Gastrocnemius medialis (tissue), 4 donors: ENCODE results near the gene DMAP1. TPM values are rescaled to one million over a fixed set of nuclear protein-coding genes. Genes with fewer than 3 reads are reported as not detected.

Experiments
- ATAC-seq, 2 donors: fragments of 150-250 bp; one replicate each; pipeline ENCODE4 v1.9.1; 2016
- DNase-seq, 2 donors: peaks; one replicate each; pipeline ENCODE4 v3.0.0-alpha.2; 2019
- H3K27ac ChIP-seq, 4 donors: fragments of 200-600 bp; sonication (generic); 1 replicate in 1 of 4; 2 replicates in 3 of 4; pipeline ENCODE4 v1.5.1; 2016 to 2018; ENCODE audit warnings: mild to moderate bottlenecking in 2 of 4, moderate library complexity in 1 of 4
- H3K27me3 ChIP-seq, 3 donors: fragments of 200-600 bp; sonication (generic) in 2 of 3; 1 replicate in 1 of 3; 2 replicates in 2 of 3; pipeline versions ENCODE4 v1.5.1 to v1.6.0; 2016 to 2019; ENCODE audit warnings: mild to moderate bottlenecking in 1 of 3, moderate library complexity in 1 of 3
- H3K36me3 ChIP-seq, 2 donors: fragments of 200-600 bp; sonication (generic) in 1 of 2; one replicate each; pipeline ENCODE4 v1.5.1; 2017 to 2018
- H3K4me1 ChIP-seq, 2 donors: fragments of 200-600 bp; sonication (generic) in 1 of 2; one replicate each; pipeline ENCODE4 v1.5.1; 2016 to 2017; ENCODE audit warnings: mild to moderate bottlenecking in 2 of 2
- H3K4me3 ChIP-seq, 4 donors: fragments of 200-600 bp; sonication (generic) in 3 of 4; 1 replicate in 1 of 4; 2 replicates in 3 of 4; pipeline ENCODE4 v1.5.1; 2016 to 2019; ENCODE audit warnings: mild to moderate bottlenecking in 2 of 4
- H3K9me3 ChIP-seq, 3 donors: fragments of 200-600 bp; sonication (generic) in 2 of 3; 1 replicate in 1 of 3; 2 replicates in 2 of 3; pipeline ENCODE4 v1.5.1; 2016 to 2019
- POLR2A ChIP-seq, 2 donors: fragments of 450-650 bp; IDR thresholded peaks; one replicate each; pipeline ENCODE4 v1.6.1; 2017; ENCODE audit warnings: antibody characterized with exemption in 2 of 2, mild to moderate bottlenecking in 2 of 2, moderate library complexity in 2 of 2
- in situ Hi-C, 4 donors: fragments of 200-750 bp; cut with MboI; loops; one replicate each; pipeline versions ENCODE4 v1.15.0 to v1.8.0; 2017; ENCODE audit warnings: low sequenced_read_pairs in 4 of 4
- intact Hi-C: fragments of 100-400 bp; cut with DNase I; formaldehyde crosslinking; loops from one replicate; pipeline ENCODE4 v1.15.1; 2023; ENCODE audit warnings: low total_unique reads
- total RNA-seq, 4 donors: library from RNA; depleted of rRNA; stranded (reverse); fragments of >200 nt; gene quantifications; one replicate each; pipeline versions ENCODE4 v1.1.0 to v1.2.3, GENCODE V29; 2016
- TF ChIP-seq, protein P1 (sequence below), 5 experiments: fragments of 450-650 bp in 3 of 5; fragments of 200-600 bp in 2 of 5; sonication (generic) in 2 of 5; IDR thresholded peaks in 4 of 5; conservative IDR thresholded peaks in 1 of 5; 1 replicate in 4 of 5; 2 replicates in 1 of 5; pipeline ENCODE4 v1.5.1; 2016 to 2019; ENCODE audit warnings: antibody characterized with exemption in 5 of 5, mild to moderate bottlenecking in 3 of 5, moderate library complexity in 3 of 5

DMAP1 gene
- total RNA-seq, 4 donors from 2014 or later, result 24.9 to 42.2 (median 34.9) TPM

- DNase-seq, result no peak
- intact Hi-C loops, result no loop called here
- Histone ChIP-seq H3K27ac (no peak overlapping the region), H3K27me3 (no peaks in the 10 kb centered on the region), H3K4me3 (no peak overlapping the region), H3K36me3 (no peaks in the 10 kb centered on the region), H3K9me3 (no peaks in the 10 kb centered on the region), H3K4me1 (peaks cover 9 to 18% of the 10 kb centered on the region in 2 donors)
- TF ChIP-seq POLR2A (IDR thresholded peaks at IDR 0.05), result no peak
- TF ChIP-seq, protein P1, sequence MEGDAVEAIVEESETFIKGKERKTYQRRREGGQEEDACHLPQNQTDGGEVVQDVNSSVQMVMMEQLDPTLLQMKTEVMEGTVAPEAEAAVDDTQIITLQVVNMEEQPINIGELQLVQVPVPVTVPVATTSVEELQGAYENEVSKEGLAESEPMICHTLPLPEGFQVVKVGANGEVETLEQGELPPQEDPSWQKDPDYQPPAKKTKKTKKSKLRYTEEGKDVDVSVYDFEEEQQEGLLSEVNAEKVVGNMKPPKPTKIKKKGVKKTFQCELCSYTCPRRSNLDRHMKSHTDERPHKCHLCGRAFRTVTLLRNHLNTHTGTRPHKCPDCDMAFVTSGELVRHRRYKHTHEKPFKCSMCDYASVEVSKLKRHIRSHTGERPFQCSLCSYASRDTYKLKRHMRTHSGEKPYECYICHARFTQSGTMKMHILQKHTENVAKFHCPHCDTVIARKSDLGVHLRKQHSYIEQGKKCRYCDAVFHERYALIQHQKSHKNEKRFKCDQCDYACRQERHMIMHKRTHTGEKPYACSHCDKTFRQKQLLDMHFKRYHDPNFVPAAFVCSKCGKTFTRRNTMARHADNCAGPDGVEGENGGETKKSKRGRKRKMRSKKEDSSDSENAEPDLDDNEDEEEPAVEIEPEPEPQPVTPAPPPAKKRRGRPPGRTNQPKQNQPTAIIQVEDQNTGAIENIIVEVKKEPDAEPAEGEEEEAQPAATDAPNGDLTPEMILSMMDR (IDR thresholded peaks at IDR 0.05 in 4 of 5, conservative IDR thresholded peaks at IDR 0.05 in 1 of 5), result no peak
- in situ Hi-C loops, result no loop called here
- ATAC-seq, result no peak
Observed at GRCh38 chr1:44242746-44243145, 29.5 kb downstream of the DMAP1 start.

- DNase-seq, result no peak
- Histone ChIP-seq H3K9me3 (no peaks in the 10 kb centered on the region), H3K36me3 (no peaks in the 10 kb centered on the region), H3K27ac (no peak overlapping the region), H3K4me3 (no peak overlapping the region), H3K4me1 (peaks cover 9 to 18% of the 10 kb centered on the region in 2 donors), H3K27me3 (no peaks in the 10 kb centered on the region)
- no peak for ATAC-seq
- TF ChIP-seq POLR2A (IDR thresholded peaks at IDR 0.05), result no peak
- TF ChIP-seq, protein P1 (IDR thresholded peaks at IDR 0.05 in 4 of 5, conservative IDR thresholded peaks at IDR 0.05 in 1 of 5), result no peak
- intact Hi-C loops, result no loop called here
- in situ Hi-C loops, result no loop called here
Observed at GRCh38 chr1:44243782-44244495, 30.7 kb downstream of the DMAP1 start.

DNA sequence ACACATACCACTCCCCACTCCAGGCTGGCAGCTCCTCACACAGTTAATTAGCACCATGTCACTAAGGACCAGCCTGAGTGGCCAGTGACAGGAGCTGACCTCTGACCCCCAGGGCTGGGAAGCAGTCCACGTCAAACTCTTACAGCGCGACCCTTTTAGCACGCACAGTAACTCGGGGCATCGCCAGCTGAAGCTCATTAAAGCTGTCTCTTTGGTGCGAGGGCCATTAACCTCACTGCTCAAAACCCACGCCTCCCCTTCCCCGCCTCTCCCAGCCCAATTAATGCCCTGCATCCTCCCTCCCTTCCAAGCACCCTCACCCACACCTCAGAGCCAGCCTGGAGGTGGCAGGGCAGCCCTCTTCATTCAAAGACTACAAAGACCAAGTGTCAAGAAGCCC is 31.7 kb downstream of the DMAP1 start:
- no peak for ATAC-seq
- H3K4me1 ChIP-seq, result peaks cover 9 to 13% of the 10 kb centered on the region in 2 donors
- DNase-seq, result no peak
- H3K27ac ChIP-seq, result no peak overlapping the region
- H3K4me3 ChIP-seq, result no peak overlapping the region
- H3K27me3 ChIP-seq, result no peaks in the 10 kb centered on the region
- no peaks in the 10 kb centered on the region for H3K36me3 ChIP-seq
- in situ Hi-C loops, result no loop called here
- no peak for TF ChIP-seq POLR2A (IDR thresholded peaks at IDR 0.05)
- TF ChIP-seq, protein P1 (IDR thresholded peaks at IDR 0.05 in 4 of 5, conservative IDR thresholded peaks at IDR 0.05 in 1 of 5), result no peak
- intact Hi-C loops, result no loop called here
- no peaks in the 10 kb centered on the region for H3K9me3 ChIP-seq

DNA sequence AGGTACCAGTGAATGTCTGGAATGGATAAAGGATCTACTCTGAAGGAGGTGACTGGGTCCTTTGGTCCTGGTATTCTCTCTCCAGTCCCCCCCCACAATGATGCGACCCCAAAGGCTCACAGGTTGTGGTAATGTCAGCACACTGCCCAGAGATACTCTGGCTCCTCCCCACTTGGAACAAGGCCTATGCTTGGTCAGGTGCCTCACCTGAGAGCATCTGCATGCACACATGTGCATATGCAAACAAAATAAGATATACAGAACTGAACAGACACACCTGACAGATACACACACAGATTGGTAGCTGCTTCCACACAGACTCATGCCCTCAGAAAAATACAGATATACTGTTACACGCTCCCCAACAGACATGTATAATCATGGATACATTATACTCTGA is 33.5 kb downstream of the DMAP1 start:
- ATAC-seq (no peak), DNase-seq (no peak)
- Histone ChIP-seq H3K4me3 (no peak overlapping the region), H3K27me3 (no peaks in the 10 kb centered on the region), H3K4me1 (no peaks in the 10 kb centered on the region), H3K36me3 (no peaks in the 10 kb centered on the region), H3K9me3 (no peaks in the 10 kb centered on the region), H3K27ac (no peak overlapping the region)
- TF ChIP-seq POLR2A (IDR thresholded peaks at IDR 0.05), result no peak
- TF ChIP-seq, protein P1 (IDR thresholded peaks at IDR 0.05 in 4 of 5, conservative IDR thresholded peaks at IDR 0.05 in 1 of 5), result no peak
- intact Hi-C loops, result no loop called here
- in situ Hi-C loops, result no loop called here

- Histone ChIP-seq H3K27me3 (no peaks in the 10 kb centered on the region), H3K36me3 (no peaks in the 10 kb centered on the region), H3K4me1 (no peaks in the 10 kb centered on the region), H3K27ac (no peak overlapping the region), H3K4me3 (no peak overlapping the region), H3K9me3 (no peaks in the 10 kb centered on the region)
- intact Hi-C loops, result no loop called here
- in situ Hi-C loops, result no loop called here
- DNase-seq (no peak), ATAC-seq (no peak)
- TF ChIP-seq, protein P1 (IDR thresholded peaks at IDR 0.05 in 4 of 5, conservative IDR thresholded peaks at IDR 0.05 in 1 of 5), result no peak
- no peak for TF ChIP-seq POLR2A (IDR thresholded peaks at IDR 0.05)
Observed at GRCh38 chr1:44249543-44249942, 36.3 kb downstream of the DMAP1 start.
